Spleen (tissue), 7 donors: ENCODE measurements around the gene TPX2.

Source experiments
- POLR2A ChIP-seq, 3 donors: fragments of 450-650 bp; IDR thresholded peaks; one replicate each; pipeline ENCODE4 v1.5.1; 2017; ENCODE audit warnings: antibody characterized with exemption in 3 of 3, mild to moderate bottlenecking in 1 of 3
- TF ChIP-seq, protein P1 (sequence below), 11 experiments: fragments of 200-600 bp in 7 of 11; fragments of 450-650 bp in 4 of 11; sonication (generic) in 4 of 11; IDR thresholded peaks in 8 of 11; conservative IDR thresholded peaks in 3 of 11; 1 replicate in 7 of 11; 2 replicates in 4 of 11; pipeline versions ENCODE4 v1.4.0 to v1.8.0; 2016 to 2021; ENCODE audit warnings: antibody characterized with exemption in 11 of 11, inconsistent platforms in 4 of 11, mild to moderate bottlenecking in 1 of 11
- donor health status: DM: no; HTN: no; CAD: no; lungs with moderate emphysema.
- donor health status: DM: no; HTN: no; CAD: no.
- donor health status: DM: no; HTN: no; CAD: no.

DNA sequence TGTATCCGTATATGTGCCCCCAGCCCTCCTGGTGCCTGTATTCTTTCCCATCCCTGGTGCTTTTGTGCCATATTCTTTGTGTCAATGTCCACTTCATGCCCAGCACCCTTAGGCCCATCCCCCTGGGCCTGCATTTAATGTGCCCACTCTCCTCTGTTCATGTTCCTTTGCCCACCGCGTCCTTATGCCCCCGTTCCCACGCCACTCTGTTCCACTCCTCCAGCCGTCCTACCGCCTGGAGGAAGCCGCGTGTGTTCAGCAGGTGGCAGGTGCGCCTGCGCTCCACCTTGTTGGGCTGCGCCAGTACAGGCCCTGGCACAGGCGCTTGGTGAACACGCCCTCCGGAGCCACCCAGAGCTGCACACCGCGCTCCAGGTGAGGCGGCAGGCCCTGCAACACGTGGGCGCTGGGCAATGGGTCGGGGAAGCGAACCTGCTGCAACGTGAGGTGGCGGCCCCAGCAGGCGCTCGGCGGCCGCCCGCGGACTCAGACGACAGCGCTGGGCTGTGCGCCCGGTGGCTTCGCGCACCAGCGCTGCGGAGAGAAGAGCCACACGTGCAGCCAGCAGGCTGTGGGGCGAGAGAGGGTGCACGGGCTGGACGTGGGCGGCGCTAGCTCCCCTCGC is 110.3 kb downstream of the TPX2 start:
- no peak for TF ChIP-seq POLR2A (IDR thresholded peaks at IDR 0.05)
- TF ChIP-seq, protein P1, sequence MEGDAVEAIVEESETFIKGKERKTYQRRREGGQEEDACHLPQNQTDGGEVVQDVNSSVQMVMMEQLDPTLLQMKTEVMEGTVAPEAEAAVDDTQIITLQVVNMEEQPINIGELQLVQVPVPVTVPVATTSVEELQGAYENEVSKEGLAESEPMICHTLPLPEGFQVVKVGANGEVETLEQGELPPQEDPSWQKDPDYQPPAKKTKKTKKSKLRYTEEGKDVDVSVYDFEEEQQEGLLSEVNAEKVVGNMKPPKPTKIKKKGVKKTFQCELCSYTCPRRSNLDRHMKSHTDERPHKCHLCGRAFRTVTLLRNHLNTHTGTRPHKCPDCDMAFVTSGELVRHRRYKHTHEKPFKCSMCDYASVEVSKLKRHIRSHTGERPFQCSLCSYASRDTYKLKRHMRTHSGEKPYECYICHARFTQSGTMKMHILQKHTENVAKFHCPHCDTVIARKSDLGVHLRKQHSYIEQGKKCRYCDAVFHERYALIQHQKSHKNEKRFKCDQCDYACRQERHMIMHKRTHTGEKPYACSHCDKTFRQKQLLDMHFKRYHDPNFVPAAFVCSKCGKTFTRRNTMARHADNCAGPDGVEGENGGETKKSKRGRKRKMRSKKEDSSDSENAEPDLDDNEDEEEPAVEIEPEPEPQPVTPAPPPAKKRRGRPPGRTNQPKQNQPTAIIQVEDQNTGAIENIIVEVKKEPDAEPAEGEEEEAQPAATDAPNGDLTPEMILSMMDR (IDR thresholded peaks at IDR 0.05 in 8 of 11, conservative IDR thresholded peaks at IDR 0.05 in 3 of 11) = no peak
